Activated CD8-positive, alpha-beta memory T cell treated with anti-CD3 and anti-CD28 coated beads, Interleukin-2, amount 10 ng/mL, durations not matched to agents 7 days and 5 days (primary cell): ENCODE data around the gene PLEKHH2. TPM values are rescaled to one million over a fixed set of nuclear protein-coding genes. Genes with fewer than 3 reads are reported as not detected.

Source experiments
- ATAC-seq: fragments of 150-1000 bp; cut with Tn5 transposase; one replicate; pipeline ENCODE4 v1.10.0; 2021; ENCODE audit warnings: moderate library complexity
- CTCF ChIA-PET: fragments of 350-600 bp; sonication (Branson Sonifier 250); formaldehyde crosslinking; loops from one replicate; lab custom pipeline; 2021; ENCODE audit warnings: antibody characterized with exemption; lab: Charles Lee
- DNase-seq: peaks from one replicate; pipeline ENCODE4 v3.0.0-alpha.2; 2020
- H3K27ac Mint-ChIP-seq: one replicate; pipeline ENCODE4 v1.8.0; 2021; ENCODE audit warnings: mild to moderate bottlenecking, mixed read lengths
- H3K27me3 Mint-ChIP-seq: one replicate; pipeline ENCODE4 v1.8.0; 2021; ENCODE audit warnings: mixed read lengths
- H3K36me3 Mint-ChIP-seq: one replicate; pipeline ENCODE4 v1.8.0; 2021; ENCODE audit warnings: mild to moderate bottlenecking, mixed read lengths
- H3K4me1 Mint-ChIP-seq: one replicate; pipeline ENCODE4 v1.8.0; 2021; ENCODE audit warnings: mixed read lengths
- H3K4me3 Mint-ChIP-seq: one replicate; pipeline ENCODE4 v1.8.0; 2021; ENCODE audit warnings: mild to moderate bottlenecking, moderate library complexity, mixed read lengths
- H3K9me3 Mint-ChIP-seq: one replicate; pipeline ENCODE4 v1.8.0; 2022; ENCODE audit warnings: low read depth, mixed read lengths
- total RNA-seq, 2 experiments: library from RNA; stranded (reverse); gene quantifications; one replicate each; pipeline ENCODE4 v1.2.3, GENCODE V29; 2021

PLEKHH2 gene
- total RNA-seq, 2 experiments from 2014 or later, result 0.54 to 0.67 TPM

GRCh38 chr2:43794956-43795355, 157.9 kb downstream of the PLEKHH2 start:
- no peak for ATAC-seq
- Mint-ChIP-seq H3K9me3 (no peaks in the 10 kb centered on the region), H3K4me1 (peaks cover 2% of the 10 kb centered on the region), H3K27me3 (no peaks in the 10 kb centered on the region), H3K36me3 (no peaks in the 10 kb centered on the region), H3K4me3 (no peak overlapping the region), H3K27ac (no peak overlapping the region)
- no peak for DNase-seq
- CTCF ChIA-PET, result no interaction called here

GRCh38 chr2:43796206-43796605, 159.1 kb downstream of the PLEKHH2 start:
- Mint-ChIP-seq H3K4me1 (peaks cover 2% of the 10 kb centered on the region), H3K9me3 (no peaks in the 10 kb centered on the region), H3K27ac (no peak overlapping the region), H3K27me3 (no peaks in the 10 kb centered on the region), H3K4me3 (no peak overlapping the region), H3K36me3 (no peaks in the 10 kb centered on the region)
- ATAC-seq (no peak), DNase-seq (no peak)
- CTCF ChIA-PET, result no interaction called here

- ATAC-seq, result no peak
- CTCF ChIA-PET, result interaction anchor here (0.7 kb wide), 1 partner anchor 24 kb away, joined by 3 read pairs; no protein-coding TSS in a partner anchor
- Mint-ChIP-seq H3K36me3 (no peaks in the 10 kb centered on the region), H3K27ac (no peak overlapping the region), H3K27me3 (no peaks in the 10 kb centered on the region), H3K4me3 (no peak overlapping the region), H3K4me1 (peaks cover 2% of the 10 kb centered on the region), H3K9me3 (no peaks in the 10 kb centered on the region)
- DNase-seq, result no peak
Measured at GRCh38 chr2:43798300-43798699, 161.2 kb downstream of the PLEKHH2 start.

- no peak overlapping the region for H3K27ac Mint-ChIP-seq
- no peaks in the 10 kb centered on the region for H3K9me3 Mint-ChIP-seq
- no peaks in the 10 kb centered on the region for H3K36me3 Mint-ChIP-seq
- CTCF ChIA-PET, result interaction anchor here (0.9 kb wide), 1 partner anchor 26 kb away, joined by 3 read pairs; no protein-coding TSS in a partner anchor
- H3K4me1 Mint-ChIP-seq, result peaks cover 2% of the 10 kb centered on the region
- no peak overlapping the region for H3K4me3 Mint-ChIP-seq
- DNase-seq (no peak), ATAC-seq (no peak)
- H3K27me3 Mint-ChIP-seq, result no peaks in the 10 kb centered on the region
Measured at GRCh38 chr2:43800894-43801293, 163.8 kb downstream of the PLEKHH2 start.

- DNase-seq, result no peak
- H3K27ac Mint-ChIP-seq, result no peak overlapping the region
- no peaks in the 10 kb centered on the region for H3K9me3 Mint-ChIP-seq
- peaks cover 2% of the 10 kb centered on the region for H3K4me1 Mint-ChIP-seq
- CTCF ChIA-PET, result interaction anchor here (0.6 kb wide), 1 partner anchor 318 kb away, joined by 3 read pairs; no protein-coding TSS in a partner anchor
- no peak overlapping the region for H3K4me3 Mint-ChIP-seq
- H3K27me3 Mint-ChIP-seq, result no peaks in the 10 kb centered on the region
- H3K36me3 Mint-ChIP-seq, result no peaks in the 10 kb centered on the region
- ATAC-seq, result no peak
Measured at GRCh38 chr2:43802135-43802534, 165.1 kb downstream of the PLEKHH2 start.

GRCh38 chr2:43803113-43803512, 166.1 kb downstream of the PLEKHH2 start:
- no peaks in the 10 kb centered on the region for H3K36me3 Mint-ChIP-seq
- H3K4me1 Mint-ChIP-seq, result peaks cover 2% of the 10 kb centered on the region
- ATAC-seq, result no peak
- CTCF ChIA-PET, result no interaction called here
- H3K27me3 Mint-ChIP-seq, result no peaks in the 10 kb centered on the region
- no peak overlapping the region for H3K4me3 Mint-ChIP-seq
- no peaks in the 10 kb centered on the region for H3K9me3 Mint-ChIP-seq
- no peak for DNase-seq
- no peak overlapping the region for H3K27ac Mint-ChIP-seq

- no peak for DNase-seq
- ATAC-seq, result no peak
- no peaks in the 10 kb centered on the region for H3K9me3 Mint-ChIP-seq
- H3K36me3 Mint-ChIP-seq, result no peaks in the 10 kb centered on the region
- no peaks in the 10 kb centered on the region for H3K4me1 Mint-ChIP-seq
- H3K4me3 Mint-ChIP-seq, result no peak overlapping the region
- H3K27me3 Mint-ChIP-seq, result no peaks in the 10 kb centered on the region
- CTCF ChIA-PET, result no interaction called here
- no peak overlapping the region for H3K27ac Mint-ChIP-seq
Measured at GRCh38 chr2:43806719-43807031, 169.6 kb downstream of the PLEKHH2 start.

- no peaks in the 10 kb centered on the region for H3K27me3 Mint-ChIP-seq
- CTCF ChIA-PET, result no interaction called here
- no peaks in the 10 kb centered on the region for H3K36me3 Mint-ChIP-seq
- no peak overlapping the region for H3K4me3 Mint-ChIP-seq
- ATAC-seq (no peak), DNase-seq (no peak)
- no peak overlapping the region for H3K27ac Mint-ChIP-seq
- H3K4me1 Mint-ChIP-seq, result peaks cover 3% of the 10 kb centered on the region
- H3K9me3 Mint-ChIP-seq, result no peaks in the 10 kb centered on the region
Measured at GRCh38 chr2:43810452-43810851, 173.4 kb downstream of the PLEKHH2 start.

- Mint-ChIP-seq H3K27ac (no peak overlapping the region), H3K4me1 (peaks cover 6% of the 10 kb centered on the region), H3K36me3 (no peaks in the 10 kb centered on the region), H3K27me3 (no peaks in the 10 kb centered on the region), H3K9me3 (no peaks in the 10 kb centered on the region), H3K4me3 (no peak overlapping the region)
- ATAC-seq (no peak), DNase-seq (no peak)
- CTCF ChIA-PET, result no interaction called here
Measured at GRCh38 chr2:43810888-43811287, 173.8 kb downstream of the PLEKHH2 start.

GRCh38 chr2:43812006-43812405, 174.9 kb downstream of the PLEKHH2 start:
- H3K9me3 Mint-ChIP-seq, result no peaks in the 10 kb centered on the region
- no peak for DNase-seq
- peaks cover 6% of the 10 kb centered on the region for H3K4me1 Mint-ChIP-seq
- CTCF ChIA-PET, result no interaction called here
- no peaks in the 10 kb centered on the region for H3K36me3 Mint-ChIP-seq
- H3K4me3 Mint-ChIP-seq, result no peak overlapping the region
- no peaks in the 10 kb centered on the region for H3K27me3 Mint-ChIP-seq
- no peak overlapping the region for H3K27ac Mint-ChIP-seq
- ATAC-seq, result no peak

- Mint-ChIP-seq H3K4me1 (peaks cover 6% of the 10 kb centered on the region), H3K27me3 (no peaks in the 10 kb centered on the region), H3K4me3 (no peak overlapping the region), H3K27ac (no peak overlapping the region), H3K36me3 (no peaks in the 10 kb centered on the region), H3K9me3 (no peaks in the 10 kb centered on the region)
- CTCF ChIA-PET, result no interaction called here
- DNase-seq, result no peak
- ATAC-seq, result no peak
Measured at GRCh38 chr2:43812947-43813346, 175.9 kb downstream of the PLEKHH2 start.

GRCh38 chr2:43814711-43815110, 177.7 kb downstream of the PLEKHH2 start:
- H3K4me1 Mint-ChIP-seq, result peaks cover 11% of the 10 kb centered on the region

More at GRCh38 chr2:43814711-43815110, 177.7 kb downstream of the PLEKHH2 start:
- Mint-ChIP-seq H3K9me3 (no peaks in the 10 kb centered on the region), H3K4me3 (no peak overlapping the region), H3K36me3 (no peaks in the 10 kb centered on the region), H3K27ac (no peak overlapping the region), H3K27me3 (no peaks in the 10 kb centered on the region)
- DNase-seq, result no peak
- CTCF ChIA-PET, result no interaction called here
- ATAC-seq, result no peak
